OCI-LY1 (cell line): ENCODE data around the gene RCOR3.

ENCODE experiments used
- EZH2 ChIP-seq: fragments of 200-600 bp; sonication (generic), shearing (Covaris generic); IDR thresholded peaks from 2 replicates; pipeline ENCODE4 v1.8.0; 2017; ENCODE audit warnings: borderline replicate concordance, mixed run types, mild to moderate bottlenecking, antibody characterized with exemption, low read length, moderate library complexity, mixed read lengths
- TF ChIP-seq, protein P1 (sequence below): fragments of 200-600 bp; sonication (generic), shearing (Covaris generic); IDR thresholded peaks from 2 replicates; pipeline ENCODE4 v1.5.1; 2017; ENCODE audit warnings: mild to moderate bottlenecking, antibody characterized with exemption, low read length, moderate library complexity, mixed read lengths

DNA sequence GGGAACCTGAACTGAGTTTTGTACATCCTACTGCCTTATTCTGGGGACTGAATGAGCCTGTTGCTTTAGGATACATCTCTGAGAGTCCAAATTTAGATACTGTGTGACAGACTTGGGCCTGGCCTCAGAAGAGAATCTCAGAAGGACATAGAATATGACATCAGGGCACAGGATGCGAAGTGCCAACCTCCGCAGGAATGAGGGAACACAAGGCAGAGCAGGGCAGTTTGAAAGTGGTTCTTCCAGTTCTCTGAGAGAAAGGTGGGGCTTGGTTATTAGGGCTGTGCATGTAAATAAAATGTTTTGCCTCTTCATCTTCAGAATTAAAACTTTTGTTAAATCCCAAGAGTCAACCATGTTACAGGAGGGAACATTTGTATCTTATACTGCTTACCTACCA, 90.6 kb downstream of the RCOR3 start:
- TF ChIP-seq, protein P1, sequence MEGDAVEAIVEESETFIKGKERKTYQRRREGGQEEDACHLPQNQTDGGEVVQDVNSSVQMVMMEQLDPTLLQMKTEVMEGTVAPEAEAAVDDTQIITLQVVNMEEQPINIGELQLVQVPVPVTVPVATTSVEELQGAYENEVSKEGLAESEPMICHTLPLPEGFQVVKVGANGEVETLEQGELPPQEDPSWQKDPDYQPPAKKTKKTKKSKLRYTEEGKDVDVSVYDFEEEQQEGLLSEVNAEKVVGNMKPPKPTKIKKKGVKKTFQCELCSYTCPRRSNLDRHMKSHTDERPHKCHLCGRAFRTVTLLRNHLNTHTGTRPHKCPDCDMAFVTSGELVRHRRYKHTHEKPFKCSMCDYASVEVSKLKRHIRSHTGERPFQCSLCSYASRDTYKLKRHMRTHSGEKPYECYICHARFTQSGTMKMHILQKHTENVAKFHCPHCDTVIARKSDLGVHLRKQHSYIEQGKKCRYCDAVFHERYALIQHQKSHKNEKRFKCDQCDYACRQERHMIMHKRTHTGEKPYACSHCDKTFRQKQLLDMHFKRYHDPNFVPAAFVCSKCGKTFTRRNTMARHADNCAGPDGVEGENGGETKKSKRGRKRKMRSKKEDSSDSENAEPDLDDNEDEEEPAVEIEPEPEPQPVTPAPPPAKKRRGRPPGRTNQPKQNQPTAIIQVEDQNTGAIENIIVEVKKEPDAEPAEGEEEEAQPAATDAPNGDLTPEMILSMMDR: no peak
- TF ChIP-seq EZH2: no peak
